OCI-LY1 (cell line): ENCODE results near the gene MRPL47.
"Not testable (repeated sequence)": the region's sequence is repeated elsewhere in the genome, so short reads cannot be mapped to it uniquely, and the experiment has no call there.

ENCODE experiments used
- H2AFZ ChIP-seq: fragments of 200-600 bp; sonication (generic), shearing (Covaris generic); 2 replicates; pipeline ENCODE4 v1.6.0; 2014; ENCODE audit warnings: antibody characterized with exemption, mild to moderate bottlenecking, low read length
- H3F3A ChIP-seq: fragments of 200-600 bp; sonication (generic), shearing (Covaris generic); 2 replicates; pipeline ENCODE4 v1.6.0; 2014; ENCODE audit warnings: mild to moderate bottlenecking, antibody characterized with exemption, low read length, moderate library complexity; ENCODE audit not compliant: insufficient read depth
- H3K27ac ChIP-seq: fragments of 200-600 bp; sonication (generic); 2 replicates; pipeline ENCODE4 v1.5.1; 2014; ENCODE audit warnings: low read length, mixed run types, mild to moderate bottlenecking, low read depth; ENCODE audit not compliant: poor library complexity, severe bottlenecking
- H3K27me3 ChIP-seq: fragments of 200-600 bp; sonication (generic); 2 replicates; pipeline ENCODE4 v1.6.0; 2014; ENCODE audit warnings: antibody characterized with exemption, mild to moderate bottlenecking, low read length, moderate library complexity; ENCODE audit not compliant: insufficient read depth
- H3K36me3 ChIP-seq: fragments of 200-600 bp; sonication (generic); 2 replicates; pipeline ENCODE4 v1.6.1; 2014; ENCODE audit warnings: mild to moderate bottlenecking, antibody characterized with exemption, low read length, moderate library complexity, mixed read lengths; ENCODE audit not compliant: insufficient read depth
- H3K4me1 ChIP-seq: fragments of 200-600 bp; sonication (generic); 2 replicates; pipeline ENCODE4 v1.5.1; 2014; ENCODE audit warnings: mild to moderate bottlenecking, low read length, moderate library complexity; ENCODE audit not compliant: insufficient read depth, severe bottlenecking
- H3K4me2 ChIP-seq: fragments of 200-600 bp; sonication (generic), shearing (Covaris generic); 2 replicates; pipeline ENCODE4 v1.6.1; 2014; ENCODE audit warnings: low read length
- H3K4me3 ChIP-seq: fragments of 200-600 bp; sonication (generic); 2 replicates; pipeline ENCODE4 v1.5.1; 2014; ENCODE audit warnings: low read length, low read depth, mild to moderate bottlenecking, mixed read lengths; ENCODE audit not compliant: poor library complexity, severe bottlenecking
- H3K79me2 ChIP-seq: fragments of 200-600 bp; shearing (Covaris generic); 2 replicates; pipeline ENCODE4 v1.6.1; 2016; ENCODE audit warnings: mixed run types, low read length, mixed read lengths; ENCODE audit not compliant: insufficient read depth
- H3K9ac ChIP-seq: fragments of 200-600 bp; sonication (generic), shearing (Covaris generic); 2 replicates; pipeline ENCODE4 v1.6.1; 2014; ENCODE audit warnings: mild to moderate bottlenecking, low read length, mixed read lengths
- H3K9me2 ChIP-seq: fragments of 200-600 bp; sonication (generic), shearing (Covaris generic); 2 replicates; pipeline ENCODE4 v1.6.1; 2014; ENCODE audit warnings: low read depth, mild to moderate bottlenecking, low read length, mixed read lengths
- H3K9me3 ChIP-seq: fragments of 200-600 bp; shearing (Covaris generic); 2 replicates; pipeline ENCODE4 v1.6.1; 2014; ENCODE audit warnings: low read length, mixed read lengths
- H4K20me1 ChIP-seq: fragments of 200-600 bp; sonication (generic), shearing (Covaris generic); 2 replicates; pipeline ENCODE4 v1.6.0; 2016; ENCODE audit warnings: mild to moderate bottlenecking, low read length; ENCODE audit not compliant: insufficient read depth
- CTCF ChIP-seq: fragments of 200-600 bp; sonication (generic), shearing (Covaris generic); IDR thresholded peaks from 2 replicates; pipeline ENCODE4 v1.5.1; 2017; ENCODE audit warnings: mild to moderate bottlenecking, antibody characterized with exemption, low read length, moderate library complexity, mixed read lengths
- EZH2 ChIP-seq: fragments of 200-600 bp; sonication (generic), shearing (Covaris generic); IDR thresholded peaks from 2 replicates; pipeline ENCODE4 v1.8.0; 2017; ENCODE audit warnings: borderline replicate concordance, mixed run types, mild to moderate bottlenecking, antibody characterized with exemption, low read length, moderate library complexity, mixed read lengths

Gene MRPL47

DNA sequence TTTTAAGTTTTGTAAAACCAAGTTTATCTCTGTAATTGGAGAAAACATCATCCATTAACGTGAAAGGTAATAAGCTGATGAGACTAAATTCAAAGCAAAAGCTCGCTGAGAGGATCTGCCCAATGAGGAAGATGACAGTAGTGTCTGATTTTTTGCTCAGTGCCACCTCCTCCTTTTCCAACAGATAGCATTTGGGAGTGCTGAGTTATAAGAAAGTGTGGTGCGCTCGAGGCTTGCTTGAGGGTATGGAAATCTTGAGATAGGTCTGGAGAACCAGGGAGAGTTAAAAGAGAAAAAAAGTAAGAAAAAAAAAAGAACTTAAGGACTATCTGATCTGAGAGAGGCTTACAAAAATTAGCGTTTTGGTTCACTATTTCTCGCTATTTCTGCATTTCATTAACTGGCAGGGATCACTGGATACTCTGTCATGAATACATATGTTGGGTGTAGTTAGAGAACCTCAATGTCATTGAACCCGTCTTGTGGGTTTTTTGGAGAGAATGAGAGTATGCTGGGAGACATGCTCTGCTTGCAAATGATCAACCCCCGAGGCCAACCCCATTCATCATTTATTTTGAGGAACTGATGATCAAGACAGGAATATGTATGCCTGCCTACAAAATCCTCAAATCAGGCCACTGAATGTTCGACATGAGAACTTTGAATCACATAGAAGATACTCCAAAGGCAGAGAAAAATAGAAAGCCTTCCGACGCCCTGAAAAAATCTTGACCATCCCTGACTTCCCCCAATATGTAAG is 47.4 kb upstream of the MRPL47 start:
- TF ChIP-seq CTCF: no peak
- no peak for TF ChIP-seq EZH2

DNA sequence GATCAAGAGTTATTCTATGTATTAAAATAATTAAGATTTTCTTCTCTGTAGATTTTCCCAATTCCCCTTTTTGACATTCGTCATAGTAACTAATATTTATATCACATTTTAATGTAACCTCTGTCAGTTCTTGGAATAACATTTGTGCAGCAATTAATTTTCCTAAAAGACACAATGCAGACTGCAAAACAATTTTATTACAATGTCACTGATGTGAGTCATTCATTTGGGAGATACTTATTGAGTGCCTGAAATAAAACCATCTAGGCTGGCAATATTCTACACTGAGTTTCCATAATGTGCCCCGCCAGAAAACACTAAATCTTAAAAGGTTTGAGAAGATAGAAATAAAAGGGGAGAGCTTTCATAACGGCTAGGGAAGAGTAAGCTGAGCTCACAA is 41.7 kb upstream of the MRPL47 start:
- Histone ChIP-seq H3K9me2 (no peaks in the 10 kb centered on the region), H3K4me2 (no peak overlapping the region), H3K27me3 (no peaks in the 10 kb centered on the region), H3K79me2 (no peaks in the 10 kb centered on the region), H3K9ac (no peak overlapping the region), H3K4me1 (peaks cover 1% of the 10 kb centered on the region), H2AFZ (no peak overlapping the region), H3K9me3 (no peaks in the 10 kb centered on the region), H4K20me1 (no peaks in the 10 kb centered on the region), H3K4me3 (no peak overlapping the region), H3K36me3 (no peaks in the 10 kb centered on the region), H3F3A (no peaks in the 10 kb centered on the region), H3K27ac (no peak overlapping the region)
- no peak for TF ChIP-seq EZH2
- no peak for TF ChIP-seq CTCF

More for the DNA sequence above, 47.4 kb upstream of the MRPL47 start:
- no peaks in the 10 kb centered on the region for H4K20me1 ChIP-seq
- no peaks in the 10 kb centered on the region for H3K9me2 ChIP-seq
- peaks cover 13% of the 10 kb centered on the region for H3K36me3 ChIP-seq
- H3K27me3 ChIP-seq: no peaks in the 10 kb centered on the region
- H3K79me2 ChIP-seq: peaks cover 31% of the 10 kb centered on the region
- H3K4me3 ChIP-seq: peak overlapping the region; percentile 87
- H3K4me1 ChIP-seq: peaks cover 28% of the 10 kb centered on the region
- H3K4me2 ChIP-seq: peak overlapping the region; percentile 61
- peak overlapping the region; percentile 78 for H3K9ac ChIP-seq
- H2AFZ ChIP-seq: peak overlapping the region; percentile 0; the same call in 1 of the 2 replicates
- peak overlapping the region; percentile 54 for H3K27ac ChIP-seq
- H3K9me3 ChIP-seq: no peaks in the 10 kb centered on the region
- H3F3A ChIP-seq: peaks cover 6% of the 10 kb centered on the region

GRCh38 chr3:179643837-179644236 is 39.4 kb upstream of the MRPL47 start:
- H3K27ac ChIP-seq, H4K20me1 ChIP-seq, H3K79me2 ChIP-seq, H3K4me2 ChIP-seq, H3K36me3 ChIP-seq, H3K27me3 ChIP-seq, H3F3A ChIP-seq, H3K4me3 ChIP-seq, H3K9ac ChIP-seq, H3K9me3 ChIP-seq, H3K9me2 ChIP-seq, H2AFZ ChIP-seq, H3K4me1 ChIP-seq: not testable (repeated sequence)

- Histone ChIP-seq H3K79me2 (no peaks in the 10 kb centered on the region), H3K4me2 (no peak overlapping the region), H3K9me3 (no peaks in the 10 kb centered on the region), H3K36me3 (no peaks in the 10 kb centered on the region), H3F3A (no peaks in the 10 kb centered on the region), H4K20me1 (no peaks in the 10 kb centered on the region), H3K9me2 (no peaks in the 10 kb centered on the region), H2AFZ (no peak overlapping the region), H3K4me1 (no peaks in the 10 kb centered on the region), H3K4me3 (no peak overlapping the region), H3K9ac (no peak overlapping the region), H3K27ac (no peak overlapping the region), H3K27me3 (no peaks in the 10 kb centered on the region)
- TF ChIP-seq EZH2: no peak
- TF ChIP-seq CTCF: no peak
These were observed 38.4 kb upstream of the MRPL47 start for GRCh38 chr3:179642871-179643270.
